Osteoblast (primary cell): ENCODE data around the gene DCP1A. TPM values are rescaled to one million over a fixed set of nuclear protein-coding genes. Genes with fewer than 3 reads are reported as not detected.

ENCODE experiments used
- DNase-seq: peaks from one replicate; pipeline ENCODE4 v3.0.0; 2011; ENCODE audit warnings: low spot score, mixed read lengths; ENCODE audit not compliant: insufficient read length; ENCODE audit errors: missing footprints
- H2AFZ ChIP-seq: 2 replicates; pipeline ENCODE4 v1.6.0; 2011; ENCODE audit warnings: mild to moderate bottlenecking, low read length
- H3K27ac ChIP-seq: 2 replicates; pipeline ENCODE4 v1.5.1; 2011; ENCODE audit warnings: mild to moderate bottlenecking, low read depth, low read length, moderate library complexity
- H3K27me3 ChIP-seq: 2 replicates; pipeline ENCODE4 v1.6.0; 2012; ENCODE audit warnings: mild to moderate bottlenecking, control low read depth, inconsistent platforms, low read length, moderate library complexity; ENCODE audit not compliant: insufficient read depth
- H3K36me3 ChIP-seq: 2 replicates; pipeline ENCODE4 v1.5.1; 2011; ENCODE audit warnings: mild to moderate bottlenecking, low read length, control low read depth, moderate library complexity; ENCODE audit not compliant: insufficient read depth
- H3K4me1 ChIP-seq: 2 replicates; pipeline ENCODE4 v1.5.1; 2011; ENCODE audit warnings: mild to moderate bottlenecking, low read length, control low read depth, moderate library complexity; ENCODE audit not compliant: insufficient read depth
- H3K4me2 ChIP-seq: 2 replicates; pipeline ENCODE4 v1.6.0; 2011; ENCODE audit warnings: mild to moderate bottlenecking, low read length; ENCODE audit not compliant: insufficient read depth
- H3K4me3 ChIP-seq: fragments of 200-600 bp; sonication (generic); 3 replicates; pipeline ENCODE4 v1.5.1; 2012; ENCODE audit warnings: mild to moderate bottlenecking, low read length, inconsistent platforms; ENCODE audit not compliant: insufficient read depth
- H3K79me2 ChIP-seq: 2 replicates; pipeline ENCODE4 v1.6.0; 2012; ENCODE audit warnings: mild to moderate bottlenecking, low read length, control low read depth, inconsistent platforms; ENCODE audit not compliant: insufficient read depth
- H3K9me3 ChIP-seq: 2 replicates; pipeline ENCODE4 v1.5.1; 2011; ENCODE audit warnings: low read depth, low read length, control low read depth
- H4K20me1 ChIP-seq: 2 replicates; pipeline ENCODE4 v1.6.0; 2012; ENCODE audit warnings: mild to moderate bottlenecking, low read length, control low read depth; ENCODE audit not compliant: insufficient read depth
- total RNA-seq: library from RNA; depleted of rRNA; stranded (reverse); fragments of >200 nt; gene quantifications from 2 replicates; pipeline ENCODE4 v1.2.3, GENCODE V29; 2012
- TF ChIP-seq, protein P1 (sequence below): IDR thresholded peaks from 2 replicates; pipeline ENCODE4 v1.5.1; 2011; ENCODE audit warnings: mild to moderate bottlenecking, low read depth, low read length, moderate library complexity; ENCODE audit errors: extremely low read depth

DCP1A gene
- total RNA-seq, 1 donor, result 16.6 TPM

DNA sequence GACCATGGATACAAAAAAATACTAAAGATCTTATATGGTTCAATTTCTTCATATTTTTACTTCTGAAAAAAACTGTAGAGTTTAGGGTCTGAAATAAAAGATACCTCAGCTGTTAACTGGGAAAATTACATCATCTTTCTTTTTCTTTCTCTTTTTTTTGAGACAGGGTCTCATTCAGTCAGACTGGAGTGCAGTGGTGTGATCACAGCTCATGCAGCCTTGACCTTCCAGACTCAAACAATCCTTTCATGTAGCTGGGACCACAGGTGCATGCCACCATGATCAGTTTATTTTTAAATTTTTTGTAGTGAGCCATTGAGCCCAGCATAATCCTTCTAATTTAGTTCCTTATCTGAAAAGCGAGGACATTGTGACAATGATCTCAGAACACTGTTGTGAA lies 51.9 kb downstream of the DCP1A start:
- Histone ChIP-seq H3K27ac (no peak overlapping the region), H3K27me3 (no peaks in the 10 kb centered on the region), H3K4me3 (no peak overlapping the region), H3K4me1 (no peaks in the 10 kb centered on the region), H3K36me3 (peaks cover 20% of the 10 kb centered on the region), H2AFZ (no peak overlapping the region), H3K79me2 (no peaks in the 10 kb centered on the region), H3K9me3 (no peaks in the 10 kb centered on the region), H4K20me1 (peaks cover 3% of the 10 kb centered on the region), H3K4me2 (no peak overlapping the region)
- no peak for DNase-seq
- TF ChIP-seq, protein P1, sequence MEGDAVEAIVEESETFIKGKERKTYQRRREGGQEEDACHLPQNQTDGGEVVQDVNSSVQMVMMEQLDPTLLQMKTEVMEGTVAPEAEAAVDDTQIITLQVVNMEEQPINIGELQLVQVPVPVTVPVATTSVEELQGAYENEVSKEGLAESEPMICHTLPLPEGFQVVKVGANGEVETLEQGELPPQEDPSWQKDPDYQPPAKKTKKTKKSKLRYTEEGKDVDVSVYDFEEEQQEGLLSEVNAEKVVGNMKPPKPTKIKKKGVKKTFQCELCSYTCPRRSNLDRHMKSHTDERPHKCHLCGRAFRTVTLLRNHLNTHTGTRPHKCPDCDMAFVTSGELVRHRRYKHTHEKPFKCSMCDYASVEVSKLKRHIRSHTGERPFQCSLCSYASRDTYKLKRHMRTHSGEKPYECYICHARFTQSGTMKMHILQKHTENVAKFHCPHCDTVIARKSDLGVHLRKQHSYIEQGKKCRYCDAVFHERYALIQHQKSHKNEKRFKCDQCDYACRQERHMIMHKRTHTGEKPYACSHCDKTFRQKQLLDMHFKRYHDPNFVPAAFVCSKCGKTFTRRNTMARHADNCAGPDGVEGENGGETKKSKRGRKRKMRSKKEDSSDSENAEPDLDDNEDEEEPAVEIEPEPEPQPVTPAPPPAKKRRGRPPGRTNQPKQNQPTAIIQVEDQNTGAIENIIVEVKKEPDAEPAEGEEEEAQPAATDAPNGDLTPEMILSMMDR, result no peak

DNA sequence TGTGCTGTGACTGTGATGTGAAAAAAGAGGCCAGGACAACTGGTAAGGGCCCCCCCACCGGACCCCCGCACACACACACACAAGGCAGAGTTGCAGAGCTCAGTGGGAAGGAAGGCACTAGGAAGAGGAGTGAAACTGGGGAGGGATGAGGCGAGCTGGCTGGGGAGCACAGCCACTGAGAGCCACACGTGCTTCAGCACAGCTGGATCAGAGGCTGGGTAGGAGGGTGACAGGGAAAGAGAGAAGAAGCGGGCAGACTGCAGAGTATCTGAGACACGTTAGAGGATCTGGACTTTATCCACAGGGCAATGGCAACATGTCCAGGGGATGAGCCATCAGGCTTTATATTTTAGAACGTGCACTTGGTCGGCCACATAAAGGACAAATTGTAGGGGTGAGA lies 53.5 kb downstream of the DCP1A start:
- H4K20me1 ChIP-seq, result no peaks in the 10 kb centered on the region
- H3K79me2 ChIP-seq, result no peaks in the 10 kb centered on the region
- DNase-seq, result no peak
- H3K9me3 ChIP-seq, result no peaks in the 10 kb centered on the region
- H3K36me3 ChIP-seq, result peaks cover 18% of the 10 kb centered on the region
- no peak overlapping the region for H3K4me3 ChIP-seq
- H2AFZ ChIP-seq, result no peak overlapping the region
- H3K27me3 ChIP-seq, result no peaks in the 10 kb centered on the region
- TF ChIP-seq, protein P1, result no peak
- H3K27ac ChIP-seq, result no peak overlapping the region
- H3K4me1 ChIP-seq, result no peaks in the 10 kb centered on the region
- no peak overlapping the region for H3K4me2 ChIP-seq

DNA sequence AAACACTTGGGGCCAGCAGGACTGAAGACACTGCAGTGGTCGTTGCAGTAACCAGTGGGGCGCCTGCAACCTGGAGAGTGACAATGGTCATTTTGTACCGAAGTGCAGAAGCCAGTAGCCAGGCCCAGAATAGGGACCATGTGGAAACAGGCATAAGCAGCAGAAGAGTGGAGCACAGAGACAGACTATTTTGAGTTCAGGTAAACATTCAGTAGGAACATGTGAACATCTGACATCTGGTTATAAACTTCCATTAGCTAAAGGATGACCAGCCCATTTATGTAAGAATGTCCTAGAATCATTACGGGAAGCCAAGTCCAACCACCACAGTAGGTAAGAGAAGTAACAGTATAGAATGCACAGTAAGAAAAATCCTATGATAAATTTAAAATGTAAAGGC lies 59.1 kb downstream of the DCP1A start:
- Histone ChIP-seq H3K4me1 (no peaks in the 10 kb centered on the region), H2AFZ (no peak overlapping the region), H3K36me3 (peaks cover 35% of the 10 kb centered on the region), H4K20me1 (no peaks in the 10 kb centered on the region), H3K9me3 (no peaks in the 10 kb centered on the region), H3K27me3 (no peaks in the 10 kb centered on the region), H3K27ac (no peak overlapping the region), H3K4me3 (no peak overlapping the region), H3K4me2 (no peak overlapping the region), H3K79me2 (no peaks in the 10 kb centered on the region)
- no peak for DNase-seq
- TF ChIP-seq, protein P1, result no peak

DNA sequence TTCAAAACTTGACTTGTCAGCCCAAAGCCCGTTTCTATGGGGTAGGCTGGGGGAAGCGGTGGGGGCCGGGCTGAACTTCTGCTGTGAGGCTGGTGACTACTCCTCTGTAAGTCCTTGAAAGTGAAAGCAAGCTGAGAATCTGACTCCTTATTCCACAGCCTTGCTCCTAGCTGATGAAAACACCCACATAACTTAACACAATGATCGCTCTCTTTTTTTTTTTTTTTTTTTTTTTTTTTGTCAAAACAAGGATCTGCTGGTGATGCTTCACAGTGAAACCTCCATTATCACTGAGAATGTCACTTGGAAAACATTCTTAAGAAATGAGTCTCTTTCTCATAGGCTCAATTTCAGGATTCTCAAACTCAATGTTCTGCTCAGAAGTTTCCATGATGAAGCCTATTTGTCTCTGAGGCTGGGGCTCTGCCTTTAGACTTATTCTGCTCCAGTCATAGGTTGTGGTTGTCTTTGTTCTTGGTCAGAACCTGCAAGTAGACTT lies 60.2 kb downstream of the DCP1A start:
- H3K4me1 ChIP-seq, result no peaks in the 10 kb centered on the region
- H3K4me3 ChIP-seq, result no peak overlapping the region
- no peaks in the 10 kb centered on the region for H3K9me3 ChIP-seq
- TF ChIP-seq, protein P1, result no peak
- H3K4me2 ChIP-seq, result peak overlapping the region; percentile 11
- no peaks in the 10 kb centered on the region for H3K79me2 ChIP-seq
- H4K20me1 ChIP-seq, result no peaks in the 10 kb centered on the region
- peak overlapping the region; percentile 57 for H3K27ac ChIP-seq
- H3K27me3 ChIP-seq, result no peaks in the 10 kb centered on the region
- no peak for DNase-seq
- H2AFZ ChIP-seq, result no peak overlapping the region
- peaks cover 42% of the 10 kb centered on the region for H3K36me3 ChIP-seq
